GM12892 (cell line): ENCODE measurements around the gene ATP5F1E.

ENCODE experiments used
- DNase-seq: peaks from one replicate; pipeline ENCODE4 v3.0.0; 2011; ENCODE audit not compliant: insufficient read length
- FAIRE-seq: peaks from 2 replicates; lab custom pipeline; 2011; peaks lifted over from hg19 to GRCh38; lab: Jason Lieb, UNC
- POLR2A ChIP-seq: IDR thresholded peaks from 2 replicates; pipeline ENCODE4 v1.6.1; 2011; ENCODE audit warnings: low read depth, low read length, control low read depth
- POLR2AphosphoS5 ChIP-seq: IDR thresholded peaks from 2 replicates; pipeline ENCODE4 v1.6.1; 2011; ENCODE audit warnings: low read depth, low read length, control low read depth
- TAF1 ChIP-seq: IDR thresholded peaks from 2 replicates; pipeline ENCODE4 v1.6.1; 2011; ENCODE audit warnings: low read depth, mild to moderate bottlenecking, control low read depth, low read length, borderline replicate concordance

Gene ATP5F1E

DNA sequence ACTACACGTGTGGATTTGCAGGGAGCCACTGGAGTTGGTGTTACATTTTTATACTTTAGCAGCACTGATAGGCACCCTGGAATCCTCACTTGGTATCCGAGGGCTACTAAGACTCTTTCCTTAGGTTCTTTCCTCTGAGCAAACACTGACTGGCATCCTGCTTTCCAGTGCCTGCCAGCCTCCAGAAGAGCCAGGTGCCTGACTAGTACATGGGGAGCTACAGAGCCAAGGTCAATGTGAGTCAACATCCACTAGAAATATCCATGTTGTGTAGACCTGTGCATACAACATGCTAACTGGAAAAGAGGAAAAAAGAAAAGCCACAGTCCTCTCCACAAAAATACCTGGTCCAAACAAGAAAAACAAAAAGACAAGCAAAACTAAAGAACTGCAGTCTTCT, 7.0 kb downstream of the ATP5F1E start:
- no peak for TF ChIP-seq POLR2A
- no peak for TF ChIP-seq TAF1
- no peak for TF ChIP-seq POLR2AphosphoS5
- FAIRE-seq (no peak), DNase-seq (no peak)

DNA sequence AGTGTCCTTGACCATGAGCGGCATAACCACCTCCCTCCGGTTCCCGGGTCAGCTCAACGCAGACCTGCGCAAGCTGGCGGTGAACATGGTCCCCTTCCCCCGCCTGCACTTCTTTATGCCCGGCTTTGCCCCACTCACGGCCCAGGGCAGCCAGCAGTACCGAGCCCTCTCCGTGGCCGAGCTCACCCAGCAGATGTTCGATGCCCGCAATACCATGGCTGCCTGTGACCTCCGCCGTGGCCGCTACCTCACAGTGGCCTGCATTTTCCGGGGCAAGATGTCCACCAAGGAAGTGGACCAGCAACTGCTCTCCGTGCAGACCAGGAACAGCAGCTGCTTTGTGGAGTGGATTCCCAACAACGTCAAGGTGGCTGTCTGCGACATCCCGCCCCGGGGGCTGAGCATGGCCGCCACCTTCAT, 8.0 kb downstream of the ATP5F1E start:
- DNase-seq: no peak
- no peak for FAIRE-seq
- TF ChIP-seq POLR2A: peak; percentile 34; the same call in 1 of the 2 replicates
- TF ChIP-seq POLR2AphosphoS5: no peak
- no peak for TF ChIP-seq TAF1

GRCh38 chr20:59023616-59024015, 8.5 kb downstream of the ATP5F1E start:
- TF ChIP-seq POLR2AphosphoS5 (no peak), POLR2A (no peak; the same call in 1 of the 2 replicates), TAF1 (no peak)

GRCh38 chr20:59022754-59023153, 9.4 kb downstream of the ATP5F1E start:
- FAIRE-seq: no peak
- TF ChIP-seq POLR2A: 0 out of 2 replicates have a peak, but pooled peaks have one; percentile 32
- TF ChIP-seq POLR2AphosphoS5: no peak
- no peak for DNase-seq

More at GRCh38 chr20:59023616-59024015, 8.5 kb downstream of the ATP5F1E start:
- FAIRE-seq (no peak), DNase-seq (no peak)

DNA sequence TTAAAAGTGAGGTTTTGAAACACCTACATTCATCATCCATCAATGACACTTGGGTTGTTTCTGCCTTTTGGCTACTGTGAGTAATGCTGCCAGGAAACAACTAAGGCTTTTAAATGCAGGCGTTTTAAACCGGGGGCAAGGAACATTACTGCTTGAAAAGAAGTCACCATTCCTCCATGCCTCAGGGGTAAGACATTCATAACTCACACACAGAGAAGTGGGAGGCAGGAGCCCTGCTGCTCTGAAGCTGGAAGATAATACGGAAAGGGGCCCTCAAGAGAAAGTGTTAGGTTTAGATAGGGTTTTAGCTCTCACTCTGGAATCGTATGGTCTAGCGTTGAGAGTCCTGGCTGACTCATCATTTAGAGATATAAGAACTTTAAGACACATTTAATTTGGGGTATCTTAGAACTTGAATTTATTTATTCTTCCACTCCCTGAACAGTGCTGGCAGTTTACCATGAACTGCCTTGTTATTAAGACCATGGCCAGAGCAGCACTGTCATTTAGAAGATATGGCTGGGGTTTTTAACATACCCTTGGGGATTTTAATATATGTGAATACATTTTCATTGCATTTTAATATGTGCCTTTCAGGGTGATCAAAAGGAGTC, 11.1 kb downstream of the ATP5F1E start:
- no peak for TF ChIP-seq POLR2AphosphoS5
- no peak for TF ChIP-seq TAF1
- no peak for TF ChIP-seq POLR2A
- FAIRE-seq: no peak
- no peak for DNase-seq

DNA sequence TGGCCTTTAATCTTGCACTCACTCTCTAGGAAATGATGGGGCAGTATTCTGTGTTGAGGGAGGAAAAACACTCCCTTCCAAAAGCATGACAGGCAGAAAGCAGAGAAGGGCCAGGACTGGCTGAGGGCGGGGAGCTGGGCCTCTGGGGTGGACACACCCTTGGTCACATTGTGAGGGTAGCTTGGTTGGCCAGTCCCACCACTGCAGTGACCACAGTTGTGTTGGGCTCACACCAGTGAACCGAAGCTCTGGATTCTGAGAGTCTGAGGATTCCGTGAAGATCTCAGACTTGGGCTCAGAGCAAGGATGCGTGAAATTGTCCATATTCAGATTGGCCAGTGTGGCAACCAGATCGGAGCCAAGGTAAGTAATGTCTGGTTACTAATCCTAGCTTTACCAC, 12.9 kb downstream of the ATP5F1E start, which contains the start of gene TUBB1:
TUBB1 (plus strand) TSS at position 213 of the 400 bp plus-strand sequence; CDS start at position 307, 94 bp downstream.
- no peak for FAIRE-seq
- no peak for TF ChIP-seq POLR2A
- TF ChIP-seq TAF1: no peak
- TF ChIP-seq POLR2AphosphoS5: no peak
- DNase-seq: no peak

- FAIRE-seq: no peak
- TF ChIP-seq POLR2AphosphoS5 (no peak), TAF1 (no peak), POLR2A (no peak)
- no peak for DNase-seq
These were observed 13.3 kb downstream of the ATP5F1E start for GRCh38 chr20:59018817-59019216.

- no peak for FAIRE-seq
- no peak for DNase-seq
- TF ChIP-seq POLR2A (no peak), TAF1 (no peak), POLR2AphosphoS5 (no peak)
These were observed 14.5 kb downstream of the ATP5F1E start for GRCh38 chr20:59017493-59018231.

- no peak for DNase-seq
- FAIRE-seq: no peak
- TF ChIP-seq POLR2AphosphoS5: no peak
- no peak for TF ChIP-seq POLR2A
- no peak for TF ChIP-seq TAF1
These were observed 15.2 kb downstream of the ATP5F1E start for GRCh38 chr20:59016795-59017492.

DNA sequence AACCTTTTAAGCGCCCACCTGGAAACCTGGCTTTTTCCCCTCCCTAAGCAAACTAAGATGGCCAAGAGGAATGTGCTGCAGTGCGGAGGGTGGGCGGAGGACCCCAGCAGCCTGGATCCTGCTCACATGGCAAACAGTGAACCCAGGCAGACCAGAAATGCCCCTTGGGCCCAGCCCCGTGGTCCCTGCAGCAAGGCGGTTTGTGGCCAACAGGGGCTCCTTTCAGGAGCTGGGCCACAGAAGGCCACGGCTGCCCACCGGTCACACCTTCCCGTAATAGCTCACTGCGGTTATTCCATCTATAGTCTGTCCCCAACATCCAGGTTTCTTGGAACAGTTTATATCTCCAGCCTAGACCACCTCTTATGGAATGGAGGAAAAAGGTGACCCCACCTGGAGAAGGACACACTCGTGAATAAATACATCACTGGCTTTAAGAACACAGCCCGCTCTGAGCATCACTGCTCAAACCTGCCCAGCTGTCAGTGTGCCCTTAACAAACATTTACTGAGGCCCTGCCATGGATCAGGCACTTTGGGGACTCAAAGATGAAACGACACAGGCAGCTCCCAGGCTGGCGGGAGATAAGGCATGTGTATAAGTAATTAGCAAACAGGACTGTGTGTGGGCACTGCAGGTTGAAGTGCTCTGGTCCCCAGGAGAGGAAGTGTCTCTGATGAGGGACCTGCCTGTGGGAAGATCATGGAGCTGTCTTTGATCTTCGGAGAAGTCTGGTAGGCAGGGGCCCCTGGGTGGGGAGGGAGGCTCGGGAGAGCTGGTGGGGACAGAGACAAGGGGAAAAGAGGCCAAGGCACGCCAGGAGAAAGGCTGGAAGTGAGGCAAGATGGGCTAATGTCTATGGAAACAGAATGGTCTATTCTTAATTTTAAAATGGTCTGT, 16.1 kb downstream of the ATP5F1E start:
- TF ChIP-seq POLR2A (no peak), TAF1 (no peak), POLR2AphosphoS5 (no peak)
- no peak for DNase-seq
- no peak for FAIRE-seq
